Neural cell (in vitro differentiated cells): ENCODE data around the gene PLPP1. TPM values are rescaled to one million over a fixed set of nuclear protein-coding genes. Genes with fewer than 3 reads are reported as not detected.

Experiments used
- H2AFZ ChIP-seq: fragments of 200-600, 300-800 bp; sonication (generic), shearing (Covaris generic); 2 replicates; pipeline ENCODE4 v1.6.0; 2014; ENCODE audit warnings: low read depth, mild to moderate bottlenecking, antibody characterized with exemption, low read length, moderate library complexity
- H3F3A ChIP-seq: fragments of 200-600 bp; shearing (Covaris generic); 2 replicates; pipeline ENCODE4 v1.6.1; 2016; ENCODE audit warnings: mild to moderate bottlenecking, moderate library complexity, mixed read lengths, antibody characterized with exemption, low read length; ENCODE audit not compliant: insufficient read depth, poor library complexity, severe bottlenecking
- H3K27ac ChIP-seq: fragments of 200-600, 300-800 bp; sonication (generic), shearing (Covaris generic); 2 replicates; pipeline ENCODE4 v1.5.1; 2014; ENCODE audit warnings: mild to moderate bottlenecking, low read length, moderate library complexity
- H3K27me3 ChIP-seq: fragments of 300-800, 200-600 bp; sonication (generic), shearing (Covaris generic); 2 replicates; pipeline ENCODE4 v1.6.0; 2014; ENCODE audit warnings: mild to moderate bottlenecking, low read depth, low read length, moderate library complexity; ENCODE audit not compliant: insufficient read depth
- H3K36me3 ChIP-seq: fragments of 300-800, 200-600 bp; sonication (generic), shearing (Covaris generic); 2 replicates; pipeline ENCODE4 v1.5.1; 2014; ENCODE audit warnings: mild to moderate bottlenecking, antibody characterized with exemption, low read length, moderate library complexity; ENCODE audit not compliant: insufficient read depth
- H3K4me2 ChIP-seq: fragments of 300-800, 200-600 bp; sonication (generic), shearing (Covaris generic); 2 replicates; pipeline ENCODE4 v1.6.0; 2014; ENCODE audit warnings: mild to moderate bottlenecking, low read length
- H3K4me3 ChIP-seq: fragments of 300-800, 200-600 bp; sonication (generic), shearing (Covaris generic); 2 replicates; pipeline ENCODE4 v1.5.1; 2014; ENCODE audit warnings: mild to moderate bottlenecking, low read length, moderate library complexity
- H3K79me2 ChIP-seq: fragments of 200-600 bp; shearing (Covaris generic); replicated peaks from 2 replicates; pipeline ENCODE4 v1.6.0; 2014; ENCODE audit warnings: mild to moderate bottlenecking, low read length, moderate library complexity; ENCODE audit not compliant: insufficient read depth
- H3K9ac ChIP-seq: fragments of 300-800, 200-600 bp; sonication (generic), shearing (Covaris generic); 2 replicates; pipeline ENCODE4 v1.6.1; 2016; ENCODE audit warnings: mild to moderate bottlenecking, low read length, mixed read lengths
- H3K9me2 ChIP-seq: fragments of 200-600 bp; shearing (Covaris generic); 2 replicates; pipeline ENCODE4 v1.6.1; 2016; ENCODE audit warnings: mild to moderate bottlenecking, low read length, mixed read lengths; ENCODE audit not compliant: insufficient read depth
- H3K9me3 ChIP-seq: fragments of 200-600, 300-800 bp; sonication (generic), shearing (Covaris generic); 2 replicates; pipeline ENCODE4 v1.6.1; 2016; ENCODE audit warnings: mild to moderate bottlenecking, mixed run types, low read length, moderate library complexity, mixed read lengths
- H4K20me1 ChIP-seq: fragments of 200-600 bp; shearing (Covaris generic); 2 replicates; pipeline ENCODE4 v1.6.1; 2016; ENCODE audit warnings: mild to moderate bottlenecking, mixed run types; ENCODE audit not compliant: insufficient read depth
- EP300 ChIP-seq: fragments of 450-650 bp; conservative IDR thresholded peaks from 2 replicates; pipeline ENCODE4 v1.6.1; 2014; ENCODE audit warnings: antibody characterized with exemption, mild to moderate bottlenecking, moderate library complexity; ENCODE audit not compliant: poor library complexity, severe bottlenecking
- EZH2 ChIP-seq: fragments of 200-600, 300-800 bp; shearing (Covaris generic), sonication (generic); IDR thresholded peaks from 2 replicates; pipeline ENCODE4 v1.6.1; 2014; ENCODE audit warnings: antibody characterized with exemption, low read length, borderline replicate concordance, mild to moderate bottlenecking; ENCODE audit not compliant: insufficient read depth, poor library complexity, severe bottlenecking
- MXI1 ChIP-seq: fragments of 450-650 bp; conservative IDR thresholded peaks from 2 replicates; pipeline ENCODE4 v1.6.1; 2014; ENCODE audit warnings: antibody characterized with exemption, mild to moderate bottlenecking; ENCODE audit not compliant: poor library complexity, severe bottlenecking
- POLR2AphosphoS5 ChIP-seq: IDR thresholded peaks from 2 replicates; pipeline ENCODE4 v1.6.1; 2012
- RAD21 ChIP-seq: fragments of 450-650 bp; conservative IDR thresholded peaks from 2 replicates; pipeline ENCODE4 v1.6.1; 2014; ENCODE audit warnings: antibody characterized with exemption, mild to moderate bottlenecking, moderate library complexity
- SMC3 ChIP-seq: fragments of 450-650 bp; conservative IDR thresholded peaks from 2 replicates; pipeline ENCODE4 v1.6.1; 2014; ENCODE audit warnings: antibody characterized with exemption, mild to moderate bottlenecking, moderate library complexity; ENCODE audit not compliant: poor library complexity
- TAF1 ChIP-seq: IDR thresholded peaks from 2 replicates; pipeline ENCODE4 v1.6.1; 2012; ENCODE audit warnings: low read depth
- polyA plus RNA-seq: library from polyadenylated mRNA; depleted of rRNA; stranded (reverse); fragments of >200 nt; gene quantifications from 2 replicates; pipeline ENCODE4 v1.2.3, GENCODE V29; 2014
- TF ChIP-seq, protein P1 (sequence below): IDR thresholded peaks from 2 replicates; pipeline ENCODE4 v1.6.1; 2012; ENCODE audit warnings: borderline replicate concordance
- TF ChIP-seq, protein P2 (sequence below): fragments of 450-650 bp; IDR thresholded peaks from 2 replicates; pipeline ENCODE4 v1.5.1; 2014; ENCODE audit warnings: antibody characterized with exemption, mild to moderate bottlenecking, moderate library complexity; ENCODE audit not compliant: poor library complexity, severe bottlenecking

The PLPP1 gene
- polyA plus RNA-seq, 1 donor from 2014 or later, result 33.9 TPM

DNA sequence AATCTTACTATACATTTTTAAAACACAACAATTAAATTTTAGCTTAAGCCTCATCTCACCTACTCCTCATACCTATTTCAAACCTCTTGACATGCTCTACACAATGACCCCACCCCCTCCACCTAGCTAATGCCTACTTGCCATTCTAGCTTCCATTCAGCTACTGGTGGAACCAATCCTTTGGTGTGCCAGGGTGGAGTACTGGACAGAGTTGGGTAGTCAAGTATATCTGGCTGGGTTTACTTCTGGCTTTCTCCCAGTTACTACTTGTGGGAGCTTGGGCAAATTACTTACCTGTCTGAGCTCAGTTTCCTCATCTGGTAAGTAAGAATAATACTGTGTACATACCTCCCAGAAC, 24.3 kb downstream of the PLPP1 start:
- H3K27me3 ChIP-seq, result no peaks in the 10 kb centered on the region

DNA sequence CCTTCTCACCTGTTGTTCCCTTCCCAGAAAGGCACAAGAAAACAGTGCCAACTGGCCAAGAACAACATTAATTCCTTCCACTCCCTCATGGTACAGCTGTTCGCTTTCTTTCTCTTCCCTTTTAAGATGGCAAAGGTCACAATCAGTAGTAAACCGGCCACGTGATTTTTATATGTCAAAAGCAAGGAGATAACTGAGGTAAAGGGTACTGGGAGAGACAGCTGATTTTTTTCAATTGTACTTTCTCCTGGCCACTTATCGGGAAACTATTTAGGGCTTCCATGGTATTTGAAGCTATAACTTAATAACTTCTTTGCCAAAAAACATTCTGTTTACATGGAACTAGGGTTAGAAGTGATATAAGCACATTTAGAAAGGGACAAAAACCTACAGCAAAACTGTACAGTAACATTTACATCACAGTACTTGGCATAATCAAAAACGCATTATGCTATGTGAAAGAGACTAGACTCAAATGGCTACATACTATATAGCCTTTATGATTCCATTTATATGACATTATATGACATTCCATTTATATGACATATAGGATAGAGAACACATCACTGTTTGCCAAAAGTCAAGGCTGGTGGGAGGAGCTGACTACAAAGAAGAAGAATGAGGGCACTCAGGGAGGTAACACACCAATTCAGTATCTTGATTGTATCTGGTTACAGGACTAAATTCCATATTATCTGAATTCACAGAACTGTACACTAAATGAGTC, 24.8 kb downstream of the PLPP1 start:
- no peaks in the 10 kb centered on the region for H3K79me2 ChIP-seq
- H3K4me3 ChIP-seq, result no peak overlapping the region
- no peak overlapping the region for H3K4me2 ChIP-seq
- H3K36me3 ChIP-seq, result no peaks in the 10 kb centered on the region
- no peak overlapping the region for H3K9ac ChIP-seq
- H3K27ac ChIP-seq, result no peak overlapping the region
- H3F3A ChIP-seq, result no peaks in the 10 kb centered on the region
- no peak overlapping the region for H2AFZ ChIP-seq
- TF ChIP-seq POLR2AphosphoS5, result no peak
- TF ChIP-seq, protein P1, sequence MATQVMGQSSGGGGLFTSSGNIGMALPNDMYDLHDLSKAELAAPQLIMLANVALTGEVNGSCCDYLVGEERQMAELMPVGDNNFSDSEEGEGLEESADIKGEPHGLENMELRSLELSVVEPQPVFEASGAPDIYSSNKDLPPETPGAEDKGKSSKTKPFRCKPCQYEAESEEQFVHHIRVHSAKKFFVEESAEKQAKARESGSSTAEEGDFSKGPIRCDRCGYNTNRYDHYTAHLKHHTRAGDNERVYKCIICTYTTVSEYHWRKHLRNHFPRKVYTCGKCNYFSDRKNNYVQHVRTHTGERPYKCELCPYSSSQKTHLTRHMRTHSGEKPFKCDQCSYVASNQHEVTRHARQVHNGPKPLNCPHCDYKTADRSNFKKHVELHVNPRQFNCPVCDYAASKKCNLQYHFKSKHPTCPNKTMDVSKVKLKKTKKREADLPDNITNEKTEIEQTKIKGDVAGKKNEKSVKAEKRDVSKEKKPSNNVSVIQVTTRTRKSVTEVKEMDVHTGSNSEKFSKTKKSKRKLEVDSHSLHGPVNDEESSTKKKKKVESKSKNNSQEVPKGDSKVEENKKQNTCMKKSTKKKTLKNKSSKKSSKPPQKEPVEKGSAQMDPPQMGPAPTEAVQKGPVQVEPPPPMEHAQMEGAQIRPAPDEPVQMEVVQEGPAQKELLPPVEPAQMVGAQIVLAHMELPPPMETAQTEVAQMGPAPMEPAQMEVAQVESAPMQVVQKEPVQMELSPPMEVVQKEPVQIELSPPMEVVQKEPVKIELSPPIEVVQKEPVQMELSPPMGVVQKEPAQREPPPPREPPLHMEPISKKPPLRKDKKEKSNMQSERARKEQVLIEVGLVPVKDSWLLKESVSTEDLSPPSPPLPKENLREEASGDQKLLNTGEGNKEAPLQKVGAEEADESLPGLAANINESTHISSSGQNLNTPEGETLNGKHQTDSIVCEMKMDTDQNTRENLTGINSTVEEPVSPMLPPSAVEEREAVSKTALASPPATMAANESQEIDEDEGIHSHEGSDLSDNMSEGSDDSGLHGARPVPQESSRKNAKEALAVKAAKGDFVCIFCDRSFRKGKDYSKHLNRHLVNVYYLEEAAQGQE, result no peak
- TF ChIP-seq TAF1, result no peak
- TF ChIP-seq RAD21, result no peak
- no peak for TF ChIP-seq EZH2
- TF ChIP-seq, protein P2, sequence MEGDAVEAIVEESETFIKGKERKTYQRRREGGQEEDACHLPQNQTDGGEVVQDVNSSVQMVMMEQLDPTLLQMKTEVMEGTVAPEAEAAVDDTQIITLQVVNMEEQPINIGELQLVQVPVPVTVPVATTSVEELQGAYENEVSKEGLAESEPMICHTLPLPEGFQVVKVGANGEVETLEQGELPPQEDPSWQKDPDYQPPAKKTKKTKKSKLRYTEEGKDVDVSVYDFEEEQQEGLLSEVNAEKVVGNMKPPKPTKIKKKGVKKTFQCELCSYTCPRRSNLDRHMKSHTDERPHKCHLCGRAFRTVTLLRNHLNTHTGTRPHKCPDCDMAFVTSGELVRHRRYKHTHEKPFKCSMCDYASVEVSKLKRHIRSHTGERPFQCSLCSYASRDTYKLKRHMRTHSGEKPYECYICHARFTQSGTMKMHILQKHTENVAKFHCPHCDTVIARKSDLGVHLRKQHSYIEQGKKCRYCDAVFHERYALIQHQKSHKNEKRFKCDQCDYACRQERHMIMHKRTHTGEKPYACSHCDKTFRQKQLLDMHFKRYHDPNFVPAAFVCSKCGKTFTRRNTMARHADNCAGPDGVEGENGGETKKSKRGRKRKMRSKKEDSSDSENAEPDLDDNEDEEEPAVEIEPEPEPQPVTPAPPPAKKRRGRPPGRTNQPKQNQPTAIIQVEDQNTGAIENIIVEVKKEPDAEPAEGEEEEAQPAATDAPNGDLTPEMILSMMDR, result no peak
- TF ChIP-seq SMC3, result no peak
- TF ChIP-seq MXI1, result no peak
- no peak for TF ChIP-seq EP300
- H3K9me3 ChIP-seq, result no peaks in the 10 kb centered on the region
- H3K9me2 ChIP-seq, result no peaks in the 10 kb centered on the region
- no peaks in the 10 kb centered on the region for H3K27me3 ChIP-seq
- no peaks in the 10 kb centered on the region for H4K20me1 ChIP-seq

More for the DNA sequence above, 24.3 kb downstream of the PLPP1 start:
- Histone ChIP-seq H2AFZ (no peak overlapping the region), H3K36me3 (no peaks in the 10 kb centered on the region), H4K20me1 (no peaks in the 10 kb centered on the region), H3K4me3 (no peak overlapping the region), H3K9me2 (no peaks in the 10 kb centered on the region), H3F3A (no peaks in the 10 kb centered on the region), H3K27ac (no peak overlapping the region), H3K9ac (no peak overlapping the region), H3K4me2 (no peak overlapping the region), H3K9me3 (no peaks in the 10 kb centered on the region), H3K79me2 (no peaks in the 10 kb centered on the region)
- TF ChIP-seq, protein P2, result no peak
- TF ChIP-seq MXI1, result no peak
- no peak for TF ChIP-seq EZH2
- TF ChIP-seq RAD21, result no peak
- TF ChIP-seq EP300, result no peak
